GM15510 (cell line): ENCODE measurements around the gene HLA-F.

Experiments used
- POLR2A ChIP-seq: IDR thresholded peaks from 3 replicates; pipeline ENCODE4 v1.6.1; 2011; ENCODE audit warnings: borderline replicate concordance; ENCODE audit not compliant: insufficient read length; ENCODE audit errors: extremely low read depth

The HLA-F gene

DNA sequence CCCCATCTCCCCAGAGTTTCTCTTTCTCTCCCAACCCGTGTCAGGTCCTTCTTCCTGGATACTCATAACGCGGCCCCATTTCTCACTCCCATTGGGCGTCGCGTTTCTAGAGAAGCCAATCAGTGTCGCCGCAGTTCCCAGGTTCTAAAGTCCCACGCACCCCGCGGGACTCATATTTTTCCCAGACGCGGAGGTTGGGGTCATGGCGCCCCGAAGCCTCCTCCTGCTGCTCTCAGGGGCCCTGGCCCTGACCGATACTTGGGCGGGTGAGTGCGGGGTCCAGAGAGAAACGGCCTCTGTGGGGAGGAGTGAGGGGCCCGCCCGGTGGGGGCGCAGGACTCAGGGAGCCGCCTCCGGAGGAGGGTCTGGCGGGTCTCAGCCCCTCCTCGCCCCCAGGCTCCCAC is at the start of gene HLA-F:
HLA-F (plus strand) TSS at position 173 of the 404 bp plus-strand sequence; CDS start at position 203, 30 bp downstream.
- TF ChIP-seq POLR2A, result peak; percentile 83

DNA sequence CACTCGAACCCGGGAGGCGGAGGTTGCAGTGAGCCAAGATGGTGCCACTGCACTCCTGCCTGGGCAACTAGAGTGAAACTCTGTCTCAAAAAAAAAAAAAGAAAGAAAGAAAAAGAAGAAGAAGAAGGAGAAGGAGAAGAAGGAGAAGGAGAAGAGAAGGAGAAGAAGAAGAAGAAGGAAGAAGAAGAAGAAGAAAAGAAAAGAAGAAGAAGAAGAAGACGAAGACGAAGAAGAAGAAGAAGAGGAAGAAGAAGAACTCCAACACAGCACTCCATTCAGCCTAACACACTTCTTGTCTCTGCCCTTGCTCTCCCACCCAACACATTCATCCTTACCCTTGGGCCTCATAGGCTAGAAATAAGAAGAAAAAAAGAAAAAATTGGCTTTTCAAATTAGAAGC is 49.2 kb upstream of the HLA-F start:
- no peak for TF ChIP-seq POLR2A

DNA sequence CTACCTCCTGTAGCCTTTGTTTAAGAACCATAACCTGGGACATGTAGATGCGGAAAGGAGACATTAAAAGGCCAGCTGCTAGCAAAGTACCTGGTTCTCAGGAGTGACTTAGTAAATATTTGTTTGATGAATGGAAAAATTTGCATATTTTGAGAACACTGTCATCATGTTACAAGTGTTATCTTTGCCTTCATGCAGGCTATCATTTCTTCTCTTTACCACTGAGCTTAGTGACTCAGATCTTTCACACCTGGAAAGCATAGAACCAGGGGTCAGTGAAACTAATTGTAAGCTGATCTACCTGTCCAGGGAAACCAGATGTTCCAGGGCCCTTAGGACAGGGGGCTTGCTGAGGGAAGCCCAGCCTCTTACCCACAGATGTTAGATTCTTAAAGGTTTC is 47.7 kb upstream of the HLA-F start:
- no peak for TF ChIP-seq POLR2A

DNA sequence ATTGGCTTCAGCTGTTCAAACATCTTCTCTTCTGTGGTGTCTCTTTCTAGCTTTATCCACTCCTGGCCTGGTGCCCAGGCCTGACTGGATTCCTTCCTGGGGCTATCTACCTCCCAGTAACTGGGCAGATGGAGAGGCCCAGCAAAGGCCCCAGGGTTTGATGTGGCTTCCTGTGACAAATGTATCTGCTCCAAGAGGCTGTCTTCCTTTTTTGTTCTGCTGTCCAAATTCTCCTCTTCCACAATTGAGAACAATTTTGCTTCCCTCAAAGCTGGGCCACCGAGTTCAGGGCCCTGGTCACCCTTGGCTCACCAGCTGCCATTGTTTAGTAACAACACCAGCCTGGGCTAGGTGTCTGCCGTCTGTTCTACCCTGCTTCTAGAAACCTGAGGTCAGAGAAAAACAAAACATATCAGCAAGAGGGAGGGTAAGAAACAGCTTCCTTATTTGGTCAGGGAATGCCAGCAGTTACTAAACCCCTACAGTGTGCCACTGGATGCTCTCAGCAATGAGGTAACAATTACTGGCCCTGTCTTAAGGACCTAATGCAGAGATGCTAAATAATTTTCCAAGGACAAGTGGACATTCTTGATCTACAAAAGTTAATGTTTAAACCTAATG is 46.1 kb upstream of the HLA-F start:
- TF ChIP-seq POLR2A, result no peak

DNA sequence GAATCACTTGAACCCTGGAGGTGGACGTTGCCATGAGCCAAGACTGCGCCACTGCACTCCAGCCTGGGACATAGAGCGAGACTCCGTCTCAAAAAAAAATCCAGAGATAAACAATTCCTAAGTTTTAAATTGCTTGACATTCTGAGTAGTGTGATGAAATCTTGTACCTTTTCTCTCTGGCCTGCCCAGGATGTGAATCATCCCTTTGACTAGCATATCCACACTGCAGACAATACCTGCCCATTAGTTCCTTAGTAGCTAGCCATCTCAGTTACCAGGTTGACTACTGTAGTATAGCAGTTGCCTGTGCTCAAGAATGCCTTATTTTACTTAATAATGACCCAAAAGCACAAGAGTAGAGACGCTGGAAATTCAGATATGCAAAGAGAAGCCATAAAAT is 45.1 kb upstream of the HLA-F start:
- TF ChIP-seq POLR2A, result no peak

DNA sequence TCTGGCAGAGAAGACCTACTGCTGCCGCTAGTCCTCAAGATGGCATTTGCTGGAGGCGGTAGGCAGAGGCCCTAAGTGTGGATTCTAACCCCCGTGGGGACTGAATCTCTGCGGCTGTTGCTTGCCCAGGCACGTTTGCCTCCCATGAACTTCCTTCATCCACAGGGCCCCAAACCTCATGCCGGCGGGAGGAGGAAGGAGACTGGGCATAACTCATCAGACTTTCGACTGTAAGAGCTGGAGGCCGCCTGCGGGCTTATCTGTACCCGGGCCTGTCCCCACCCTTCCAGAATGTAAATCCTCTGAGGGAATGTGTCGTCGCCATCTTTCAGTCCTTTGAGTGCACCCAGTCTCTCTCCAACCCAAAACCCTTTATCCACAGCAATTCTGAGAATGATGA is 43.3 kb upstream of the HLA-F start:
- no peak for TF ChIP-seq POLR2A

DNA sequence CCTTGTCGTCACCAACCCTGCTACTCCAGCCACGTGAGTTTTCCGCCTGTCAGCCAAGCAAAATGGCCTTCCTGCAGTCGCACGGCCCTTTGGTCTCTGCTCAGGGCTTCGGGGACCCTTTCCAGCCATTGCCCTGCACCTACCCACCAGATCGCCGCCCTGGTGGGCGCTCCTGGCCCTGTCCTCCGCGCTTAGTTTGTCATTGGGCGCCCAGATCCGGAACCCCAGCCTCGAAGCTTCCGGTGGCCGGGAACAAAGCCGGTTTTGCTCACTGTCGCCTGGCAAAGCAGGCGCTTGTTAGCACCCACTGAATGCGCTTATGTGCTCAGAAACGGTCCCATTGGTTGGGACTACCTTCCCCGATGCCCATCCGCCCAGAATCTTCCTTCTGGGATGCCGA is 42.8 kb upstream of the HLA-F start:
- TF ChIP-seq POLR2A, result no peak

DNA sequence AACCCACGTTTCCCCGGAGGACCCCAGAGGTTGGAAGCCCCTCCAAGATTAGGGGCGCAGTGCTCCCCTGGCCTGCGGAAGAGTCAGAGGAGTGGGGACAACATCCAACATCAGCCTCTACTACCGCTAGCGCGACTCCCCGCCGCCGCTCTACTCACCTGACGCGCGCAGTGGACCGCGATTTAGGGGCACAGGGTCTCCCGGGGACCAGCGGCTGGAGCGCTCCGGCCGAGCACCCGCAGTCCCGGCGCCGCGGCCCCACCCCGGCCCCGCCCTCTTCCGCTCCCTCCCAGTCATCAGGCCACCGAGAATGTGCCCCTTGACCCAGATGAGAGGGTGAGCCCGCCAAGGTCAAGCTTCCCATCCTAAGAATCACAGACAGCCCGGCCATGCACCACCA is 42.3 kb upstream of the HLA-F start, which contains the start of gene ZFP57:
ZFP57 (minus strand) TSS at position 249 of the 400 bp plus-strand sequence. CDS start 4,149 bp downstream, outside the sequence.
- TF ChIP-seq POLR2A, result no peak

DNA sequence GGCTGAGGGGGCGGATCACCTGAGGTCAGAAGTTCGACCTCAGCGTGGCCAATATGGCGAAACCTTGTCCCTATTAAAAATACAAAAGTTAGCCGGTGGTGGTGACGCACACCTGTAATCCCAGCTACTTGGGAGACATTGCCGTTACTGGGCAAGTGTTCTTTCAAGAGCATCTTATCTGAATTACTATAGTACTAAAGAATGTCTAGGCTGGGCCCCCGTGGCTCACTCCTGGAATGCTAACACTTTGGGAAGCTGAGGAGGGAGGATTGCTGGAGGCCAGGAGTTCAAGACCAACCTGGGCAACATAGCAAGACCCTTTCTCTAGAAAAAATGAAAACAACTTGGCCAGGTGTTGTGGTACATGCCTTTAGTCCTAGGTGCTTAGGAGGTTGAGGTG is 41.4 kb upstream of the HLA-F start:
- no peak for TF ChIP-seq POLR2A

DNA sequence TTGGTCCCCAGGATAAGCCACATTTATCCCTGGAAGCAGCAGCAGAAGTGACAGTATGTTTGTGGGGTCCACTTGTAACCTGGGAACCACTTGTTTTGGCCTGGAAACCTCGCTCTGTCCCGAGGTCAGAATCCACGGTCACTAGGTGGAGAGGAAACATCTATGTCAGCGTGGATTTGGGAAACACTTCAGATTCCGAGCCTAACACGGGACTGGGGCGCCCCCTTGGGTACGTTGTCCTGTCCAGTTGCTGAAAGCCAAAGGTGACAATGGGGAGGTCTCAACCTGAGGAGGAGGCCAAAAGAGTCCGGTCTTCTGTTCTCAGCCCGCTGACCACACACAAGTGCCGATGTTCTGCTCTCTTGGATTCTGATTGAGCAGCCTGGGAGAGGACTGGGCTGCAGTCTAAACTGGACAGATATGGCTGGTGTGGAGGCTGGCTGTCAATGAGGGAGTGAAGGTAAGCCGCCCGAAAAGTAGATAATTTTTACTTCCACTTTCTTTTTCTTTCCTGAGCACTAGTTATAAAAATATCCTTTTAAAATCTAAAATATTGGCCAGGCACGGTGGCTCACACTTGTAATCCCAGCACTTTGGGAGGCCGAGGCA is 37.4 kb upstream of the HLA-F start:
- TF ChIP-seq POLR2A, result no peak

DNA sequence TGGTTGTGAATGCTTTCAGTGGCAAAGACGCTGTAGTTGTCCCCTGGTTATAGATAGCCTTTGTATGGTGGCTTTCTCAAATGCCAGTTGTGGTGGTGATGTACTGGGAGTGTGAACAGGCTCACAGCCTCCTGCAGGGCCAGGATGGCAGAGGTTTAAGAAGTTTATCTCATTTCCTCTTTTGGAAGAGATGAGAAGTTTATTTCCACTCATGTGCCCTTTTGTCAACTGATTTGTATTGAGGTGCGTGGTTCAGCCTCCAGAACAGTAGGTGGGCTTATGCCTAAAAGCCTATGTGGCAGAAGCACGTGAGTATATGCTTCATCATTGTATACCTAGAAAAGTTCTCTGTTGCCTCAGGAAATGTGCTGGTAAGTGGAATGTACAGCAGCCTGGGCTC is 28.6 kb upstream of the HLA-F start:
- TF ChIP-seq POLR2A, result no peak

DNA sequence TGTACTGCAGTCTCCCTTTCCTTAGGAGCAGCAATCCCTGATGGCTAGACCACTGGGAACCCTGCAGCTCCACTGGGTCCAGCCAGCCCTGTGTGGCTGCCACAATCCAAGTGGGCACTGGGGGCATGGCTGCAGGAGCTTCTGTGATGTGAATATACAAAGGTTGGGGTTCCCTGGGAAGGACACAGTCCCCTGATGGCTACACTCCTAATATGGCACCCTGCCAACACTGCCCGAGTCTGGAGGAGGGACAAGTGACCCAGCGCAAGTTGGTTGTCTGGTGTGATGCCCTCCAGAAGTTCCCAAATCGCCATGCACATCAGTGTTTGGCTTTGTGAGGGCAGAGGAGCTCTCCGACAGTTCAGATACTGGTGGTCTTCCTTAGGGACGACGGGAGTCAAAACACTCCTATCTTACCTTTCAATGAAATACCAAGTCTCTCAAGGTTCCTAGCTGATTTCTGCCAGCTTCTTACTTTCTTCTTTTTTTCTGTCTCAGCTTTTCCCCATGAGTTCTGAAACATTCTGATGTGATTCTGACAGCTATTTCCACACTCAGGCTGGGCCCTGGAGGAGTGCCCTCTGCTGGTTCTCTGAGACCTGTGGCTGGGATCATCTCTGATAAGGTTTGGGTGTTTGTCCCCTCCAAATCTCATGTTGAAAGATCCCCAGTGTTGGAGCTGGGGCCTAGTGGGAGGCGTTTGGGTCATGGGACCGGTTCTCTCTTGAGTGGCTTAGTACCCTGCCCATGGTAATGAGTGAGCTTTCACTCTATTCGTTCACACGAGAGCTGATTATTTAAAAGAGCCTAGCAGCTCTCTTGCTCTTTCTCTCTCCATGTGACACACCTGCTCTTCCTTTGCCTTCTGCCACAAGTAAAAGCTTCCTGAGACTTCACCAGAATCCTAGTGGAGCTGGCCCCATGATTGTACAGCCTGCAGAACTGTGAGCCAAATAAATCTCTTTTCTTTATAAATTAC is 26.8 kb upstream of the HLA-F start:
- TF ChIP-seq POLR2A, result no peak

DNA sequence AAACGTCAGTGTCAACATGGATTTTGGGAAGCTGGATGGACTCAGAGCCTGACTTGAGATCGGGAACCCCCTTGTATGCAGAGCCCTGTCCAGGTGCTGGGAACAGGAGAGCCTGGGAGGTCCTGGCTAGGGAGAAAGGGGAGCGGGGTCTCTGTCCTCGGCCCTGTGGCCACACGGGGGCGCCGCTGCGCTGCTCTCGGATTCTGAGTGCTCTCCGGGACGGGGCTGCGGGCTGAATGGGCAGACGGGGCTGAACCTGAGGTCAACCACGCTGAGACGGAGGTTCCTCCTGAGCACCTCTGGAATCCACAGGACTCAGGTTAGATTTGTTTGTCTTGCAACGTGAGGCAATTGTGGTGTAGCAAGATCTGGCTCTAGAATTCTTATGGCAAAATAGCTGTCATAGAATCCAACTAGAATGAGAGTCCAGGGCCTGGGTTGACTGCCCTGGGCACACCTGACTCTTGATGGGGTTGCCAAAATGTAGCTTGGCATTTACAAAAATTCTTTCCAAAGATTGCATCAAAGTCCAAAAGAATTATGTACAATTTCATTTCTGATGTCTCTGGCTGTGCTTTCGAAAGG is 20.6 kb upstream of the HLA-F start:
- no peak for TF ChIP-seq POLR2A

DNA sequence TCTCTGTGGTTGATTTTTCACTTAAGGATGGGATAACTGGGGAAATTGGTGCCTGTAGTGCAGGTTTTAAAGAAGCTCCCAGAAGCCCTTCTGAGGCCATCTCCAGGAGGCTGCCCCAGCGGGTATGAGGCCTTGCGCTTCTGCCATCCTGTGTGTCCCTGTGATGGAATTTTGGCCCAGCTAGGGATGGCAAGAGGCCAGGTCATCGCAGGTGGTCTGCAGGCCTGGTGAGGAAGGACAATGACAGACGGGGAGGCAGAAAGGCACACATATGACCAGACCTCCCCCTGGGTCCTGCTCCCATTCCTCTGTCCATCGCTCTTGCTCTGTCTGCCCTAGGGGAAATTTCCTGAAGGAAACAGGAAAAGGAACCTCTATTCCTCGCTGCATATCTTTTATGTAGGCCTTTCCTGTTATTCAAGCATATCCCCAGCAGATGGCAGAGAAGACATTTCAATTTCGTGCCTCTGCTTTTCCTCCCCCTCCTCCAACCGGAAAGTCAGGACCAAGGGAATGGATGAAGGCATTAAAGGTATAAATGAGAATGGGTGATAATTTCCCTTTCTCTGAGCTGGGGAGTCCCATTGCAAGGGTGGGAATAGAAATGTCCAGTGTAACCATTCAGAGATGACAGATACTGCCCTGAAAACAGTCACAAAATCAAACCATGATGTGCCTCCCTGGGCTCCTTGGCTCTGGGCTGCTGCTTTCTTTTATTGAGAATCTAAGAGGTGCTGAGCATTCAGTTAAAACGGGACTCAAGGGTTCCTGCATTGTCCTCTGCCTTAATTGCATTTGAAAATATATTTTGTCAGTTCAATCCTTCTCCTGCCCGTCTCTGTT is 17.6 kb upstream of the HLA-F start:
- no peak for TF ChIP-seq POLR2A
